ENCODE results near the gene UBC. TPM values are rescaled to one million over a fixed set of nuclear protein-coding genes. Genes with fewer than 3 reads are reported as not detected.
"Not testable (repeated sequence)": the region's sequence is repeated elsewhere in the genome, so short reads cannot be mapped to it uniquely, and the experiment has no call there.

UBC gene
- total RNA-seq, 2 experiments from 2014 or later, result 1,036 to 1,066 TPM

DNA sequence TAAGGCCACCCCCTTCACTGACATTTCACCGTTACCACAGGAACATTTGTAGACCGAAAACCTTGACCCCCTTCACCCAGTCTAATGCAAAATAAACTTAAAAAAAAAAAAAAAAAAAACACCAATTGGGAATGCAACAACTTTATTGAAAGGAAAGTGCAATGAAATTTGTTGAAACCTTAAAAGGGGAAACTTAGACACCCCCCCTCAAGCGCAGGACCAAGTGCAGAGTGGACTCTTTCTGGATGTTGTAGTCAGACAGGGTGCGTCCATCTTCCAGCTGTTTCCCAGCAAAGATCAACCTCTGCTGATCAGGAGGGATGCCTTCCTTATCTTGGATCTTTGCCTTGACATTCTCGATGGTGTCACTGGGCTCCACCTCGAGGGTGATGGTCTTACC, 2.9 kb downstream of the UBC start:
- Mint-ChIP-seq H3K4me1 (ENCODE audit: low read depth) (peaks cover 49% of the 10 kb centered on the region), H3K36me3 (ENCODE audit: low read depth) (peaks cover 37% of the 10 kb centered on the region), H3K4me3 (peak overlapping the region; percentile 56), H3K27ac (peak overlapping the region; percentile 64)
- CTCF ChIA-PET, result interaction anchor here (2.8 kb wide), 1 partner anchor 29 kb away, joined by 21 read pairs; no protein-coding TSS in a partner anchor
- H3K27me3 Mint-ChIP-seq (ENCODE audit: low read depth); H3K9me3 Mint-ChIP-seq; DNase-seq; intact Hi-C loops (cut with micrococcal nuclease): not testable (repeated sequence)

DNA sequence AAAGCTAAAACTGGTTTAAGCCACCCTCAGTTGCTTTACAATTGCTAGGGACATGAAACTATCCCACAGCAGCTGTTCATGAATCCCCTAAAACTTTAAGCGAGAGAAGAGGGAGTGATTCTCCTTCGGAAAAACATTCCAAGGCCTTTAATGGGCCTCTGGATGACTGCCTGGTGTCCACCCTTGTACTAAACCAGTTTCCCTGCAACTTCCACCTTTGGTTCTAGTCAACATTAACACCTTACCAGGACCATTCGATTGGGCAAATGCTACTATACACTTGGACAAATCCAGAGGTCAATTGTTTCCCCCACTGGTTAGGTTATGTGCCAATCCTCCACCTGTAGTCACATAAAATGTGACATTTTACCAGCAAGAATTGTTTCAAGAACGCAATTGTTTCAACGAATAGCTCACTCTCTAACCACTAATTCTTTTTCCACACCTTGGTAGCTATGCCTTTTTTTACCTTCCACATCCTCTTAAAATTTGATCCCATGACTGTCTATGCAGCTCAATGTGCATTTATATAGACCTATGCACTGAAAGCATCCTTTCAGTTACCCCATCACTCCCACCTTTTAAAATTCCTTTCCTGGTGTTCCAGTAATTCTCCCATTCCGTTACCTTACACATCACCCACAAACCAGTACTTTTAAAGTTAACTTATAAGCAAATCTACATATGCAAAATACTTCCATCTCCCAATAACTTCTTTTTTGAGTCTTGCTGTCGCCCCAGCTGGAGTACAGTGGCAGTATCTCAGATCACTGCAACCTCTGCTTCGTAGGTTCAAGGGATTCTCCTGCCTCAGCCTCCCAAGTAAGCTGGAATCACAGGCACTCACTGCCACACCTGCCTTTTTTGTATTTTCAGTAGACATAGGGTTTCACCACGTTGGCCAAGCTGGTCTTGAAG, 3.6 kb downstream of the UBC start:
- H3K9me3 Mint-ChIP-seq, result no peaks in the 10 kb centered on the region
- H3K4me3 Mint-ChIP-seq, result peak overlapping the region; percentile 56
- H3K36me3 Mint-ChIP-seq (ENCODE audit: low read depth), result peaks cover 37% of the 10 kb centered on the region
- CTCF ChIA-PET, result interaction anchor here (0.6 to 2.8 kb wide), 3 partner anchors 27 to 79 kb away, joined by 3 to 21 read pairs (median 4); no protein-coding TSS in a partner anchor
- H3K4me1 Mint-ChIP-seq (ENCODE audit: low read depth), result peaks cover 44% of the 10 kb centered on the region
- H3K27me3 Mint-ChIP-seq (ENCODE audit: low read depth), result peaks cover 6% of the 10 kb centered on the region
- DNase-seq, result no peak
- intact Hi-C loops (cut with micrococcal nuclease), result no loop called here
- H3K27ac Mint-ChIP-seq, result peak overlapping the region; percentile 64

DNA sequence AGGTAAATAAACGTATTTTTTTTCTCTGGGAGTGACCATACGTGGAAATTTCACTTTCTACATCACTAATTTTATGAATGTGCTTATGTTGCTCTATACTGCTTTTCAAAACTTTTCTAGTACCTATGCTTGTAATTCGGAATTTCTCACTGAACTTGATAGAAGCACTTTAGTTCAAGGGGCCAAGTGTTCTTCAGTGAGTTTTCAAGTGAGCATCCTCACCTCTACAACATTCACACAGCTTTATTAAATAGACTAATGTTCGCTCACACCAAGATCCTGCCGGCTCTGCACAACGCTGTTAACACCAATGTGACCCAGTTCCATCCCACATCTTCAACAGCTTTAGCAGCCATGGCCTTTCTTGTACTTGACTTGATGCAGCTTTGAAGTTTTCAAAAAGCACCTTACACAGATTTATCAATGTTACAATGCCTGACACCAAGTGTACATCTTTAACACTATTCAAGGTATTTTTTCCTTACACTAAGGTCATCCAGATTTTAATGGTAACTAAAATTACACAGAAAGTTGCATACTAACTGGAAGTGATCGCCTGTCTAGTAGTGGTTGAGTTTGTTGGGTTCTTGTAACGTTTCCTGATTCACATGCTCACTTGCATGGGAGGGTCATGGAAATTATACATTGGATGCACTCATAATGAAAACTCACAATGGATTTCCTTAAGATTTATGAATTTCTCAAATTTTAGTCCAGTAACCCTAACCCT, 4.5 kb downstream of the UBC start:
- peaks cover 37% of the 10 kb centered on the region for H3K36me3 Mint-ChIP-seq (ENCODE audit: low read depth)
- CTCF ChIA-PET, result interaction anchor here (2.0 to 2.8 kb wide), 2 partner anchors 28 to 30 kb away, joined by 4 to 21 read pairs; no protein-coding TSS in a partner anchor
- DNase-seq, result no peak
- peaks cover 6% of the 10 kb centered on the region for H3K27me3 Mint-ChIP-seq (ENCODE audit: low read depth)
- H3K4me1 Mint-ChIP-seq (ENCODE audit: low read depth), result peaks cover 37% of the 10 kb centered on the region
- intact Hi-C loops (cut with micrococcal nuclease), result no loop called here
- peak overlapping the region; percentile 42 for H3K27ac Mint-ChIP-seq
- no peak overlapping the region for H3K4me3 Mint-ChIP-seq
- no peaks in the 10 kb centered on the region for H3K9me3 Mint-ChIP-seq

DNA sequence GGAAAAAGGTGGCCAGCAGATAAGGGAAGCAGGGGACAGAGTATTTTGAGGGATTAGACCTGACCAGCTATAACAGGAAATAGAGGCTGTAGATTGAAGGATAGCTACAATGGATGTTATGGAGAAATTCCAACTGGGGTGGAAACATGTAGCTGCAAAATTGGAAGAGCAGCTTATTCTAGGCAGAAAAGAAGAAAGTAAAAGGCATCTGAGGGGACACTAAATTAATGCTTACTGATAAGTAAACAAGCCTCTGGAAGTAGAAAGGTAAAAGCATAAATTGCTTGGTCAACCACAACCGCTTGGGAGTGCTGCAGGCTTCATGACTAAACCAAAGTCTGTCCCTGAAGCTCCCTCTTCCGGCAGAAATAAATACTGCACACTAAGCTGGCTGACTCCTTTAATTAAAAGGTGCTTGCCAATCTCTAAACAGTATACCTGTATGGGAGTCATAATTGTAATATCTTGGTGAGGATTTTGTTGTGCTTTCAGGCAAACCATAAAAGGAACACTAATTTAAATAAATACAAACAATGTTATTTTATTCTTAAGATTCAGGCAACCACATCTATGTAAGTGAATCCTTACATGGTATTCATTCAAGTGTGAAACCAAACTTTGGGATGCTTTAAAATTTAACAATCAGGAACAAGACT, 7.7 kb downstream of the UBC start:
- CTCF ChIA-PET, result interaction anchor here (0.6 to 4.4 kb wide), 32 partner anchors 9 to 1835 kb away, joined by 3 to 95 read pairs (median 4); partner anchors contain the start of gene AACS
- intact Hi-C loops (cut with micrococcal nuclease), result loop anchor here (1.0 to 2.0 kb wide), 6 partner anchors 14 to 496 kb away; partner anchors contain the start of gene DHX37
- no peak overlapping the region for H3K4me3 Mint-ChIP-seq
- H3K9me3 Mint-ChIP-seq, result no peaks in the 10 kb centered on the region
- H3K27me3 Mint-ChIP-seq (ENCODE audit: low read depth), result no peaks in the 10 kb centered on the region
- H3K4me1 Mint-ChIP-seq (ENCODE audit: low read depth), result peaks cover 19% of the 10 kb centered on the region
- peak; percentile 98 for DNase-seq
- peak overlapping the region; percentile 12 for H3K27ac Mint-ChIP-seq
- H3K36me3 Mint-ChIP-seq (ENCODE audit: low read depth), result peaks cover 11% of the 10 kb centered on the region

DNA sequence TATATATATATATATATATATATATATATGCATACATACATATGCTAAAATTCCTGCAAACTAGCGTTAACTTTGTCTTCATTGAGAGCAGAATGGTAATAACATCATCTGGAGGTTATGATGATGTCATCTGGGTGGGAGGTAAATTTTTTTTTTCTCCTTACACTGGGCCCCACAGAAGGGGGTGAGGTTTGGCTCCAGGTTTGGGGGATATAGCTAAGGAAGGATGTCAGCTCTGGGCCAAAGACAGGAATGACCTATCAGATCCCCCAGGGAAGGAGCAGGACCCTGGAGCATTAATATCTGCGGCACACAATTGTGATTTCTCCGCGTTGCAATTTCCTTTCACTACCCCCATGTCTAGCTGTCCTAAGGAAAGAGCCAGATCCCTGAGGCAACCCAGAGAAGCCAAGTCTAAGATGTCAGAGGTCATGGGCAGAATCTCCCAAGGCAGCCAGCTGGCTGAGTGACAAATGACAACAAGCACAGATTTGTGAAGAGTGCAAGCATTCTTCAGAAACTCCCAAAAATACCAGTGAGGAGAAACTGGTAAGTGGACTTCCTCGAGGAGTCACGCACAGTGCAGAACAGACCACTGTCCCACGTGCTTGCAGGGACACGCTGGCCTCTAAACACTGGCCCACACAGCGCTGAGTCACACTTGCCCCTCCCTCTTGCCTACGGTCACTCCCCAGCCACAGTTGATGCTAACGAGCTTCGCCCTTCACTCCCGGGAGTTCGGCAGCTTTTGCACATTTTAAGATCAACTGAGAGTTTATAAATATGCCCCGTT, 9.9 kb downstream of the UBC start:
- no peak overlapping the region for H3K27ac Mint-ChIP-seq
- CTCF ChIA-PET, result interaction anchor here (0.8 to 4.4 kb wide), 4 partner anchors 13 to 36 kb away, joined by 3 to 95 read pairs (median 26); no protein-coding TSS in a partner anchor
- H3K9me3 Mint-ChIP-seq, result no peaks in the 10 kb centered on the region
- intact Hi-C loops (cut with micrococcal nuclease), result no loop called here
- H3K4me1 Mint-ChIP-seq (ENCODE audit: low read depth), result peaks cover 5% of the 10 kb centered on the region
- no peak overlapping the region for H3K4me3 Mint-ChIP-seq
- no peak for DNase-seq
- no peaks in the 10 kb centered on the region for H3K36me3 Mint-ChIP-seq (ENCODE audit: low read depth)
- H3K27me3 Mint-ChIP-seq (ENCODE audit: low read depth), result no peaks in the 10 kb centered on the region

DNA sequence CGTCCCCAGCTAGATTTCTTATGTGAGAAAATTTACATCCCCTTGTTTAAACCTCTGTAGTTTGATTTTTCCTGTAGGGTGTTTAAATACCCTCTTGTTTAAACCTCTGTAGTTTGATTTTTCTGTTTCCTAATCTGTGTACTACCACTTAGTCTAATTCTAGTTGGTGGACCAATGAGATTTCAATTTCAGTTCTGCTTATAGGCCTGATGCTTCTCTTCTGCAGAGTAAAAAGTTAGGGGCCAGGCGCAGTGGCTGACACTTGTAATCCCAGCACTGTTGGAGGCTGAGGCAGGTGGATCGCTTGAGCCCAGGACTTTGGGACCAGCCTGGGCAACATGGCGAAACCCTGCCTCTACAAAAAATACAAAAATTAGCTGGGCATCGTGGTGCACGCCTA, 11.5 kb downstream of the UBC start:
- Mint-ChIP-seq H3K27me3 (ENCODE audit: low read depth) (no peaks in the 10 kb centered on the region), H3K4me3 (no peak overlapping the region), H3K27ac (no peak overlapping the region), H3K36me3 (ENCODE audit: low read depth) (no peaks in the 10 kb centered on the region), H3K4me1 (ENCODE audit: low read depth) (peaks cover 16% of the 10 kb centered on the region), H3K9me3 (no peaks in the 10 kb centered on the region)
- intact Hi-C loops (cut with micrococcal nuclease), result no loop called here
- CTCF ChIA-PET, result no interaction called here
- no peak for DNase-seq

DNA sequence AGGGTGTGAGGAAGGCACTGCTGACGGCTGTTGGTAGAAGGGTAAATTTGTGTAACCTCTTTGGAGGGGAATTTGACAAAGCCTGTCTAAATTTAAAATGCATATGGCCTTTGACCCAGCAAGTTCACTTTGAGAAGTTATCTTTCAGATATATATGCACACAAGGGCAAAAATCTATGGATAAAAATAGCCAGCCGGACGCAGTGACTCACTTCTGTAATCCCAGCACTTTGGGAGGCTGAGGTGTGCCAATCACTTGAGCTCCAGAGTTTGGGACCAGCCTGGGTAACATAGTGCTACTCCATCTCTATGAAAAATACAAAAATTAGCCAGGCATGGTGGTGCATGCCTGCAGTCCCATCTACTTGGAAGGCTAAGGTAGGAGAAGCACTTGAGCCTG, 13.4 kb downstream of the UBC start:
- Mint-ChIP-seq H3K4me1 (ENCODE audit: low read depth) (peaks cover 12% of the 10 kb centered on the region), H3K27ac (no peak overlapping the region), H3K36me3 (ENCODE audit: low read depth) (no peaks in the 10 kb centered on the region), H3K27me3 (ENCODE audit: low read depth) (no peaks in the 10 kb centered on the region), H3K9me3 (no peaks in the 10 kb centered on the region), H3K4me3 (no peak overlapping the region)
- CTCF ChIA-PET, result interaction anchor here (2.6 kb wide), 2 partner anchors 39 to 45 kb away, joined by 6 to 10 read pairs; no protein-coding TSS in a partner anchor
- intact Hi-C loops (cut with micrococcal nuclease), result no loop called here
- DNase-seq, result no peak

DNA sequence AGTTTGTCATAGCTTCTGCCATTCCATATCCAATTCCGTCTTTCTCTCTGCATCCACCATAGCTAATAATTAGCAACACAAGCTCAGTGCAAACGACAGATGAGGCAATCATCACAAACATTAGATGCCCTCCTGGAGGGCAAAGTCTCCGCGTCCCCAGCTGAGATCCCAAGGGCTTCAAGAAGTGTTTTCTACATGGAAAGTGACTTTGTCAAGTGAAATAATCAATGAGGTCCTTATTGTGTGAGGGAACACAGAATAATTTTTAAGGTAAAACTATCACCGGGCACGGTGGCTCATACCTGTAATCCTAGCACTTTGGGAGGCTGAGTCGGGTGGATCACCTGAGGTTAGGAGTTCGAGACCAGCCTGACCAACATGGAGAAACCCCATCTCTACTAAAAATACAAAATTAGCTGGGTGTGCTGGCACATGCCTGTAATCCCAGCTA, 14.1 kb downstream of the UBC start:
- H3K27ac Mint-ChIP-seq; H3K9me3 Mint-ChIP-seq; intact Hi-C loops (cut with micrococcal nuclease); H3K27me3 Mint-ChIP-seq (ENCODE audit: low read depth); DNase-seq; H3K4me3 Mint-ChIP-seq; H3K36me3 Mint-ChIP-seq (ENCODE audit: low read depth): not testable (repeated sequence)
- H3K4me1 Mint-ChIP-seq (ENCODE audit: low read depth), result peaks cover 12% of the 10 kb centered on the region
- CTCF ChIA-PET, result interaction anchor here (2.6 kb wide), 2 partner anchors 40 to 45 kb away, joined by 6 to 10 read pairs; no protein-coding TSS in a partner anchor

DNA sequence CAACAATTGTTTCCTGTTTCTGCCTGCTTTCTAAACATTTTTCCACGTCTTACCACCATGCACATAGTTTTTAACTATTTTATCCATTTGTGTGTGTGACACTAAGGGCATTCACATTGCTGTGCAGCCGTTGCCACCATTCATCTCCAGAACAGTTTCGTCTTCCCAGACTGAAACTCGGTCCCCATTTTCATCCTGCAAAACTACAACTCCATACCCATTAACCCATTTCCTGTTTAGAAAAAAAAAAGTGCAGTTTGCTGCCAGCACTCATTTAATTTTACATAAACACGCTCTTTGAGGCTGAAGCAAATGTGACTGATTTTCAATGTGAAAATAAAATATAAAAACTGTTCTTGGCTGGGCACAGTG, 15.5 kb downstream of the UBC start:
- Mint-ChIP-seq H3K9me3 (no peaks in the 10 kb centered on the region), H3K27ac (no peak overlapping the region), H3K4me3 (no peak overlapping the region), H3K27me3 (ENCODE audit: low read depth) (no peaks in the 10 kb centered on the region), H3K4me1 (ENCODE audit: low read depth) (peaks cover 12% of the 10 kb centered on the region), H3K36me3 (ENCODE audit: low read depth) (no peaks in the 10 kb centered on the region)
- CTCF ChIA-PET, result interaction anchor here (0.7 to 2.6 kb wide), 2 partner anchors 41 to 98 kb away, joined by 4 to 10 read pairs; no protein-coding TSS in a partner anchor
- DNase-seq, result no peak
- intact Hi-C loops (cut with micrococcal nuclease), result loop anchor here (1.0 kb wide), 1 partner anchor 125 kb away; no protein-coding TSS in a partner anchor

DNA sequence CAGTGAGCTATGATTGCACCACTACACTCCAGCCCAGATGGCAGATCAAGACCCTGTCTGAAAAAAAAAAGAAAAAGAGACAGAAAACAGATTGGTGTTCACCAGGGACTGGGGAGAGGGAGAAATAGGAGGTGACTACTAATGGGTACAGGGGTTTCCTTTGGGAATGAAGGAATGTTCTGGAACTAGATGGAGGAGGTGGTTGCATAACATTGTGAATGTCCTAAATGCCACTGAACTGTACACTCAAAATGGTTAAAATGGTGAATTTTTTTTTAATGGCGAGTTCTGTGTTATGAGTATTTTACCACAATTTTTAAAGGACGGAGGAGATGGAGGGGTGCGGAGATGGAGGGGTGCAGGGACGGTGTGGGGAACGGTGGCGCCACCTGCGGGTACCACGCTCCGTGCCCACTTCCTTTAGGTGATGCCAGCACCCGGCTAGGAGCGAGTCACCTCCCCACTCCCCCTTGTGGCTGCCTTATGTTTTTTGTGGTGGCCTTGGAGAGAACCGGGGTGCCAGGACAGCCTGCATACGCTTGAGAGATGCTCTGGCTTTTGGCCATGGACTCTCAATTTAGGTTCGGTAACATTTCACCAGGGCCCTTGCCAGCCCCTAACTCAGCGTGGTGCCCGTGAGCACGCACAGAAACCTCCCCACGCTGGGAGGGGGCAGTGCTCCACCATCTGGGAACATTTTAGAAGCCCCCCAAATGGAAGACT, 16.1 kb downstream of the UBC start:
- Mint-ChIP-seq H3K9me3 (no peaks in the 10 kb centered on the region), H3K27ac (no peak overlapping the region), H3K4me1 (ENCODE audit: low read depth) (peaks cover 12% of the 10 kb centered on the region), H3K36me3 (ENCODE audit: low read depth) (no peaks in the 10 kb centered on the region), H3K27me3 (ENCODE audit: low read depth) (no peaks in the 10 kb centered on the region), H3K4me3 (peak overlapping the region; percentile 34)
- DNase-seq, result peak; percentile 82
- intact Hi-C loops (cut with micrococcal nuclease), result loop anchor here (1.0 kb wide), 1 partner anchor 124 kb away; no protein-coding TSS in a partner anchor
- CTCF ChIA-PET, result interaction anchor here (0.7 to 1.0 kb wide), 2 partner anchors 8 to 40 kb away, joined by 3 read pairs; no protein-coding TSS in a partner anchor
